GM19463 (cell line): ENCODE data around the gene LTO1.

ENCODE experiments used
- ATAC-seq: cut with Tn5 transposase; IDR thresholded peaks from one replicate; pipeline ENCODE4 v1.9.1; 2021; ENCODE audit warnings: mild to moderate bottlenecking, moderate library complexity; ENCODE audit not compliant: unreplicated experiment

LTO1 gene

DNA sequence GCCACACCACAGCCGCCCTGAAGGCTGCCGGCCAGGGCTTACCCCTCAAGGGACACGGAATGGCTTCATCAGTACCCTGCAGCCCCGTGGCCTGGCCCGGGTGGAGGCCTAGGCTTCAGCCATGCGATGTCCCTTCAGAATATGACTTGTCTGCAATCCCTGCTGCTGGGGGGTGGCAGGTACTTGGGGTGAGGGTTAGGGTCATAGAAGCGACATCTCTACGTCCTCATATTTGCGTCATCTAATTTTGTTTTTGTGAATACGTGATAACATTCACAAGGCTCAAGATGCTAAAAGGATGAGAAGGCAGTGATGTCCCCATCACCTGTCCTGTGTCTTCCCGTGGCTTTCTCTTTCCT is 27.8 kb downstream of the LTO1 start:
- ATAC-seq: no peak

DNA sequence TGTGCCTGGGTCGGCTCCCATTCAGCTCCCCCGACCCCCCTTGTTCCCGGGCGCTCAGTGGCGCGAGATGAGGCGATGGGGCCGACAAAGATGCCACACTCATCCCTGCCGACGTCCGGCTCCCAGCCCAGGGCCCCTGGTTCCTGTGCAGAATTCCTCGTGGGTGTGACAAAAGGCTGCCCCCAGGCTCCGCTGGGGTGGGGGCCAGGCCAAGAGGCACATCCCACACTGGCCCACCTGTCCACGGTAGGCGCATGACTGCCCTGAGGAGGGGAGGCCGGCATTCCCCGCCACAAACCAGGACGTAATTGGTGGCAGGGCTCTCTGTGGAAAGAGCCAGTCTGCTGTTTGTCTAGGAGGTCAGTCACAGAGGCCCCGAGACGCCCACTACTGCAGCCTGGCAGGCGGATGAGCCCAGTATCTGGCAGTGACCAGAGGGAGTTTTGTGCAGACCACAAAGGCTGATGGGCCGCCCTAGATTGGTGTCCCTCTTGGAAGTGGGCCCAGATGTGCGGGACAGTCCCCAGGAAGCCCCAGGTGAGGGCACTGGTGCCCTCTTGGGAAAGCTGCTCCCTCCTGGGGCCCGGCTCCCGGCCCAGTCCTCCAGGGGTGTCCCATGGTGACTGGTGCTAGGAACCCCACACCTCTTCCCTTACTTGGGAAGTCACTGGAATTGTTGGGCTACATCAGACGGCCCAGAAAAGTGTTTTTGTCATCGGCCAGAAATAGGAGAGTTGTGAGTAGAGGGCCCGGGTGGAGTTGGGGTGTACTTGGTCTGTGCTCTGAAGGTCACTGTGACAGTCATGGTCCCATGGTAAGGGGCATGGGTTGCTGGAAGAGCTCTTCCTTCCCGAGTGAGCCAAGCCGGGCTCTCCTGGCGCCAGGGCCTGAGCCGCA is 28.4 kb downstream of the LTO1 start:
- no peak for ATAC-seq

DNA sequence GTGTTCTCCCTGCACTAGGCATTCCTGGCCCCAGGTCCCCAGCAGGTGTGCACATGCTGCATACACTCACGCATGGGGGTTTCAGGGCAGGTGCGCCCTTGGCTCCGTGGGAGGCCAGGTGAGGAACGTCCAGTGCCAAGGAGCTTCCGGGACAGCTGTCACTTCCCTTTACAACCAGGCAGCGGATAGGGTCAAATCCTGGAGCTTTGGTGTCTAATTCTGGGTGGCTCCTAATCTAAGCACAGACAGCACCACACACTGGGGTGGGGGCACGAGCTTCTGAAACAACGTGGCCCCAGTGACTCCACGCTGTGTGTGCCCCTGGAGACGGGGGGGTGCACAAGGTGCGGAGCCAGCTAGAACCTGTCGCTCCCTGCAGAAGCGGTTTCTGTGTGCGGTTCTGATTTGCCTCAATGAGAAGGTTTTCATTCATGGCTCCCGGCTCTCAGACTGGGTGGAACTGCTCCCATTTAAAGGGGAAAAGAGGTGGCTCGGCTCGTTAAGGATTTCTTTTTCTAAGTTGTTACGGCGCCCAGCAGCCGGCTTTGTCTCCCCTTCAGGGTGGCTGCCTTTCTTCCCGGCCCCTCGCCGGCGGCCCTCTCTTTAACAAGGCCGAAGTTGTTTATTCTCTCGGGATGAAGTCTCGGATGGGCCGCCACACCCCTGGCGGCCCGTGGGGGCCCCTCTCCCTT is 29.2 kb downstream of the LTO1 start:
- no peak for ATAC-seq

DNA sequence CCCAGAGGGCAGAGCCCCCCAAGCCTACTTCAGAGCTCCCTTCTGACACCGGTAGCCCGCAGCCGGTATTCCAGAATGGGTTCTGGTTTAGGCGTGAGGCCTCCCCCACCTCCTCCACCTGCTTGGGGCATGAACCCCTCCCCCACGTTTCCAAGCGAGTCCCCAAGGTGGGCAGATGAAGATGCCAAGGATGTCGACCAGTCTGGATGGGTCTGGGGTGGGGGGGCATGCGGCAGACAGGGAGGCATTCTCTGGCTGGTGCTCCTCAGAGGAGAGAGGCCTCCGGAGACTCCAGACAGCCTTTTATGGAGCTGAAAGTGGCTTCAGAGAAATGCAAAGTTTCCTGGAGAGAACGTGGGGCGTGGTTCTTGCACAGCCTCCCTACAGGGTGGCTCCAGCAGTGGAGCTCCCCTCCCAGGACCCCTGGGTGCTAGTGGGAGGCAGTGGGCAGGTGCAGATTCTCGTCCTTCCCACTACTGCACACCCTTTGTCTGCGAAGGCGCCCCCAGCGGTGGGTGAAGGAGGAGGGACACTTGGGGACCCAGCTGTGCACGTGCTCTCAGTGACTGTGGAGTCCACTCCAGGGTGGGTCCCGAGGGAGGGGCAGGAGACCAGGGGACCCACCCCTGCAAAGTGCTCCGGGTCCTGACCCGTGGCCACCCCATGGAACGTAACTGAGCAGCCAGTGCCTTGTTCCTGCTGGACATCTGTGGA is 30.0 kb downstream of the LTO1 start:
- no peak for ATAC-seq

DNA sequence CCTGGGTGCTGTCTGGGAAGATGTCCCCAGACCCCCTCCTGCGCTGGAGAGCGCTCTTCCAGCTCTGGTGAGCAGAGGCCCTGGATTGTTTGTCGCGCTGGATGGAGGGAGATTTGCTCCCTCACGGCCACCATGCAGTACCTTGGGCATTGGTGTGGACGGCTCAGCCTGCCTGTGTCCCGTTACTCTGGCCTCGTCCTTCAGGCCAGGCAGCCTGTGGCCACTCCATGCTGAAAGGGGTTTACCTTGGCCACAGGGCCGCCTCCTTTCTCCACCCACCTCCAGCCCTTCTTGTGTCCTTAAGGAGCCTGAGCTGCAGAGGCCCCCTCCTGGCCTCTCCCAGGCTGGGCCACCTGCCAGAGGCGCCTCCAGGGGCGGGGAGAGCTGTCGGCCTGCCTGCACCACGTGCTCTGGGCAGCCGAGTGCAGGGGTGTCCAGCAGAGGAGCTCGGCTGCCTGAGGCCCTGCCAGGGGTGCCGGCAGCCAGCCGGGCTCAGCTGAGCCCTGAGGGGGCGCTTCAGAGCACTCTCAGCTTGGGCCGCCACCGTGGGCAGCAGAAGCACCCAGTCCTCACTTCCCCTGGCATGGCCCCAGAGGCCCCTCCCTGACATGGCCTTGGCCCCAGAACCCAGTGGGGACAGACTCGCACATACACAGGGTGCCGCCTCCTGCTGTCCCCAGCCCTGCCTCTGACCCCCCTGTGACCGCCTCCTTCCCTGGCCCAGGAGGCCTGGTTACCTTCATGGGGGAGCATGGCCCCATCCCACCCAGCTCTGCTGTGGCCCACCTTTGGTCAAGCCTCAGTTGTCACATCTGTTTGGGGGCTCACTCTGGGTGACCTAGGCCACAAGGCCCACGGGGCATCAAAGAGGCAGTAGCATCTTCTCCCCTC is 30.8 kb downstream of the LTO1 start:
- ATAC-seq: no peak

DNA sequence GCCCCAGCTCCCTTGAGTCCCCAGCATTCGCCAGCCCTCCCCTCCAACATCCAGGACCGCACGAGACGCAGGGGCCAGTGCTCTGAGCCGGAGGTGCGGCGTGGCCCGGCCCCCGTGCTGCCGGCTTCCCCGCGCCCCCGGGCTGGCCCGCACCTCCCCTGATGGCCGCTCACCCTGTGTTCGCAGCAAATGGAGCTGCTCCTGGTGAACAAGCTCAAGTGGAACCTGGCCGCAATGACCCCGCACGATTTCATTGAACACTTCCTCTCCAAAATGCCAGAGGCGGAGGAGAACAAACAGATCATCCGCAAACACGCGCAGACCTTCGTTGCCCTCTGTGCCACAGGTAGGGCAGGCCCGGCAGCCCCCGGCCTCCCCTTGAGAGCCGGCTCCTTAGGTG is 31.5 kb downstream of the LTO1 start:
- no peak for ATAC-seq

DNA sequence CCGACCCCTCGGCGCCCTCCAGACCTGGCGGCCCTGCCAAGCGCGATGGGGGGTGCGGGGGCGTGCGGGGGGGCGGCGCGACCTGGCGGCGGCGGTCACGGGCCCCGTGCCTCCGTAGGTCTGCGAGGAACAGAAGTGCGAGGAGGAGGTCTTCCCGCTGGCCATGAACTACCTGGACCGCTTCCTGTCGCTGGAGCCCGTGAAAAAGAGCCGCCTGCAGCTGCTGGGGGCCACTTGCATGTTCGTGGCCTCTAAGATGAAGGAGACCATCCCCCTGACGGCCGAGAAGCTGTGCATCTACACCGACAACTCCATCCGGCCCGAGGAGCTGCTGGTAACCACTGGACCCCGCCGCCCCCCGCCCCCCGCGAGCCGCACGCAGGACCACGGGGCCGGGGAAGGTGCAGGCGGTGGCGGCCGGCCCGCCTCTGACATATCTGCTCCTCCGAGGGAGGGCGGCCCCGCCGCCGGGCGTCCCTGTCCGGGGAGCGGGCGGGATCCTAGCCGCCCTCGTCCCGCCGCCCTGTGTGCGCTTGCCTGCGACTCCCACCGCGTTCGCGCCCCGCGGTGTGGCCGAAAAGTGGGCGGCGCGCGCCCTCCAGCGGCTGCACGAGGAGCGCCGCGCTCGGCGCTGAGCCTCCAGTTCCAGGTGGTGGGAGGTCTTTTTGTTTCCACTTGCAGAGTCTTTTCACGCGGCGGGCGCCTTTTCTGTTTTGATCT is 32.1 kb downstream of the LTO1 start:
- ATAC-seq: no peak

DNA sequence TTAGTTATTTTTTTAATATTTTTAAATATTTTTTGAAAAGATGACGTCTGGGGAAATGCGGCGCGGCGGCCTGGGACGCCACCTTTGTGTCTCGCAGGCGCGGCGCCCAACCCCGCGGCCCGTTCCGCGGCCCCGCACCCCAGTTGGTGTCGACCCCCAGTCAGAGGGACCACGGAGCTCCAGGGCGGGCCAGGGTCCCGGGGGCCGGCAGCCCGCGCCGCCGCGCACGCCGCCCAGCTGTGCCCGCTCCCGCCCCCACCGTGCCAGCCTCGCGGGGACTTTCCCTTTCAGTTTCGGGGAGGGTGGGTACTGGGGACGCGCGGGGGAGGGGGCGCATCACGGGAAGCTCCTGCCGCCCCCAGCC is 32.6 kb downstream of the LTO1 start:
- ATAC-seq: no peak

DNA sequence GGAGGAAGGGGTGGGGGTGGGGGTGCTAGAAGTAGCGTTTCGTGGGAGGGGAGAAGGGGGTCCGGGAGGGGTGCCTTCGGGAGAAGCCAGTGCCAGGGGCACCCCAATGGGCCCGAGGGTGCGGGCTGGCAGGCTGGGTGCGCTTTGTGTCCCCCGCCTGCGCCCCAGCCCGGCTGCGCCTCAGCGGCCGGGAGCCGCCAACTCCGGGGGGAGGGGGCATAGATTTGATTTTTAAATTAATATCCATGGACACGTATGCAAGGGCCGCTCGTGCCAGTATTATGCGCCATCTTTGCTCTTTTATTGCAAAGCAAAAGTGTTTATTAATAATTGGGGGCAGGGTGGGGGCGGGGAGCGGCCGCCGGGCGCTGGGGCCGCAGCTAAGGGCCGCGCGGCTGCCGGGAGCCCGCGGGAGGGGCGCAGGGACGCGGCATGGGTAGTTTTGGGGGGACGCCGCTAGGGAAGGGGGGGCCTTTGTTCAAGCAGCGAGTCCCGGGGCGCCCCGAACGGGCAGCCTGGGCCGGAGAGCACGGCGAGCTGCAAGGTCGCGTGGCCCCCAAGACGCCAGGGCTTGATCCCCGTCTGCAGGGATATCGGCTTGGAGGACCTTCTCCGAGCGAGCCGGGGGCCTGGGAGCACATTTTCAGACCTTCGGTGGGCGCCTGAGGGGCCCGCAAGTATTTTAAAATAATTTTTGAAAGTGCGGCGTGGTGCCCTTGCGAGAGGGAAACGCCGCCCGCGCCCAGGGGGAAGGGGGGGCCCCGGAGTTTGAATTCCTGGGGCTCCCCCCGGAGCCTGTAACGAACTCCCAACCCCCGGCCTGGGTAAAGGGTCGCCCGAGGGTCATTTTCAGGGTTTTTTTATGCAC is 33.2 kb downstream of the LTO1 start:
- no peak for ATAC-seq

DNA sequence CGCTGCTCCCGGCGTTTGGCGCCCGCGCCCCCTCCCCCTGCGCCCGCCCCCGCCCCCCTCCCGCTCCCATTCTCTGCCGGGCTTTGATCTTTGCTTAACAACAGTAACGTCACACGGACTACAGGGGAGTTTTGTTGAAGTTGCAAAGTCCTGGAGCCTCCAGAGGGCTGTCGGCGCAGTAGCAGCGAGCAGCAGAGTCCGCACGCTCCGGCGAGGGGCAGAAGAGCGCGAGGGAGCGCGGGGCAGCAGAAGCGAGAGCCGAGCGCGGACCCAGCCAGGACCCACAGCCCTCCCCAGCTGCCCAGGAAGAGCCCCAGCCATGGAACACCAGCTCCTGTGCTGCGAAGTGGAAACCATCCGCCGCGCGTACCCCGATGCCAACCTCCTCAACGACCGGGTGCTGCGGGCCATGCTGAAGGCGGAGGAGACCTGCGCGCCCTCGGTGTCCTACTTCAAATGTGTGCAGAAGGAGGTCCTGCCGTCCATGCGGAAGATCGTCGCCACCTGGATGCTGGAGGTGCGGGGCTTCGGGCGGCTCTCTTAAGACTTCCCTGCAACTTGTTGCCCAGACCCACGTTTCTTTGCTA is 34.1 kb downstream of the LTO1 start, which contains the start of gene CCND1:
TSS of gene CCND1 (plus strand) at position 162 of the 587 bp plus-strand sequence. CDS start at position 320, 158 bp downstream.
- ATAC-seq: no peak

DNA sequence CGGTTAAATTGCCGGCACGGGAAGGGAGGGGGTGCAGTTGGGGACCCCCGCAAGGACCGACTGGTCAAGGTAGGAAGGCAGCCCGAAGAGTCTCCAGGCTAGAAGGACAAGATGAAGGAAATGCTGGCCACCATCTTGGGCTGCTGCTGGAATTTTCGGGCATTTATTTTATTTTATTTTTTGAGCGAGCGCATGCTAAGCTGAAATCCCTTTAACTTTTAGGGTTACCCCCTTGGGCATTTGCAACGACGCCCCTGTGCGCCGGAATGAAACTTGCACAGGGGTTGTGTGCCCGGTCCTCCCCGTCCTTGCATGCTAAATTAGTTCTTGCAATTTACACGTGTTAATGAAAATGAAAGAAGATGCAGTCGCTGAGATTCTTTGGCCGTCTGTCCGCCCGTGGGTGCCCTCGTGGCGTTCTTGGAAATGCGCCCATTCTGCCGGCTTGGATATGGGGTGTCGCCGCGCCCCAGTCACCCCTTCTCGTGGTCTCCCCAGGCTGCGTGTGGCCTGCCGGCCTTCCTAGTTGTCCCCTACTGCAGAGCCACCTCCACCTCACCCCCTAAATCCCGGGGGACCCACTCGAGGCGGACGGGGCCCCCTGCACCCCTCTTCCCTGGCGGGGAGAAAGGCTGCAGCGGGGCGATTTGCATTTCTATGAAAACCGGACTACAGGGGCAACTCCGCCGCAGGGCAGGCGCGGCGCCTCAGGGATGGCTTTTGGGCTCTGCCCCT is 34.7 kb downstream of the LTO1 start:
- ATAC-seq: no peak

DNA sequence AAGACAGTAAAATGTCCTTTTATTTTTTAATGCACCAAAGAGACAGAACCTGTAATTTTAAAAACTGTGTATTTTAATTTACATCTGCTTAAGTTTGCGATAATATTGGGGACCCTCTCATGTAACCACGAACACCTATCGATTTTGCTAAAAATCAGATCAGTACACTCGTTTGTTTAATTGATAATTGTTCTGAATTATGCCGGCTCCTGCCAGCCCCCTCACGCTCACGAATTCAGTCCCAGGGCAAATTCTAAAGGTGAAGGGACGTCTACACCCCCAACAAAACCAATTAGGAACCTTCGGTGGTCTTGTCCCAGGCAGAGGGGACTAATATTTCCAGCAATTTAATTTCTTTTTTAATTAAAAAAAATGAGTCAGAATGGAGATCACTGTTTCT is 35.3 kb downstream of the LTO1 start:
- ATAC-seq: no peak

DNA sequence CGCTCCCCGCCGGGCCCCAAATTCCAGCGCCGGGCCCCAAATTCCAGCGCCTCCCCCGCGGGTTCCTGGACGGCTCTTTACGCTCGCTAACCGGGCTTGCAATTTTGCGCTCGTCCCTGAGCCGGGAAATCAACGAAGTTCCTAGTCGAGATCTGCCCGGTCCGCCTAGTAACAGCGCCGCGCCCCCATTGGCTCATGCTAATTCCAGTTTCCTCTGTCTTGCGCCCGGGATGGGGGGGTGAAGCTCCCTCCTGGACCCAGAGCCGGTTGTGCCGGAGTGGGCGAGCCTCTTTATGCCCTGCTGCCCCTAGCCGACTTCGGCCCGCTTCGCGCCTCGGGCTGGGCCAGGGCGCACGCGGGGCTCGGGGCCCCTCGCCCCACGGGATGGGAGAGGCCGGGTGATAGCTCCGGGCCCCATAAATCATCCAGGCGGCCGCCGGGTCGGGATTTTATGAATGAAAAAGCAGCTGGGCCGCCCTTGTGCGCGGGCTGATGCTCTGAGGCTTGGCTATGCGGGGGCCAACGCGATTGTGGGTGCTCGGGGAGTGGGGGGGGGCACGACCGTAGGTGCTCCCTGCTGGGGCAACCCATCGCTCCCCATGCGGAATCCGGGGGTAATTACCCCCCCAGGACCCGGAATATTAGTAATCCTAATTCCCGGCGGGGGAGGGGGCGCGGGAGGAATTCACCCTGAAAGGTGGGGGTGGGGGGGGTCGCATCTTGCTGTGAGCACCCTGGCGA is 36.0 kb downstream of the LTO1 start:
- ATAC-seq: no peak

DNA sequence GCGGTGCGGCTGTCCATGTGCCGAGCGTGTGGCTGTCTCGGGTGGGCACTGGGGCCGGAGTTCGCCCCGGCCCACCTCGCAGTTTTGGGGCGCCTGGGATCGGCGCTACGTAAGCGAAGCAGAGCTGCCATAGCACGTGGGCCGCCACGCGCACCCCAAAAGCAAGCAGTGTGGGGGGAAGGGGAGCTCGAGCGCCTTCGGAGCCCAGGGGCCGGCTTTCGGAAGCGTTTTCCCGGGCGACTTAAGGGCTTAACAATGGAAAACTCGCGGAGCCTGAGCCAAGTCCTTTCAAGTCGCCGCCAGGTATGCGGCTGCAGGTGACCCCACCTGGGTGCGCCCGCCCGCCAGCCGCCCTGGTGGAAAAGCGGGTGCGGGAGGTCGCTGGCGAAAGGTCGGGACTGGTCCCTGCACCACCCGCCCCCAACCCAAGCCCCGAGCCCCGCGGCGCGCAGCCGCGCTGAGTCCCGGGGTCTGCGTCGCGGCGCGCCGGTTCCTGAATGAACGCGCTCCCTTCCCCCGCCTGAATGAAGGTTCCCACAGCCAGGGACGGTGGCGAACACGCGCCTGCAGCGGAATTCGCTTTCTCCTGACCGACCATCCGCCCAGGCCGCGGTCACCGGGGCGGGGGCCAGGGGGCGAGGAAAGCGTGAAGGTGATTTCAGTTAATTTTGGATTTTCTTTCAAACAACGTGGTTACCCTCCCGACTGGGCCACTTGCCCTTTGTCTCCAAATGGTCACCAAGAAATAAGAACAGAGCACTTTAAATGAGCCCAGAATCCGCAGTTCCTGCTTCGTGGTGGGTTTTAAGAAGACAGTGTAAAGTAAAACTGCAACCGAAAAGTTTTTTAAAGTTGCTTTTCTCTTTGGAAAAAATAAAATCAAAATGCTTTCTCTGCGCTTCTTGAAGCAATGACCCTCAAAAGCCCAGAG is 36.9 kb downstream of the LTO1 start:
- no peak for ATAC-seq

DNA sequence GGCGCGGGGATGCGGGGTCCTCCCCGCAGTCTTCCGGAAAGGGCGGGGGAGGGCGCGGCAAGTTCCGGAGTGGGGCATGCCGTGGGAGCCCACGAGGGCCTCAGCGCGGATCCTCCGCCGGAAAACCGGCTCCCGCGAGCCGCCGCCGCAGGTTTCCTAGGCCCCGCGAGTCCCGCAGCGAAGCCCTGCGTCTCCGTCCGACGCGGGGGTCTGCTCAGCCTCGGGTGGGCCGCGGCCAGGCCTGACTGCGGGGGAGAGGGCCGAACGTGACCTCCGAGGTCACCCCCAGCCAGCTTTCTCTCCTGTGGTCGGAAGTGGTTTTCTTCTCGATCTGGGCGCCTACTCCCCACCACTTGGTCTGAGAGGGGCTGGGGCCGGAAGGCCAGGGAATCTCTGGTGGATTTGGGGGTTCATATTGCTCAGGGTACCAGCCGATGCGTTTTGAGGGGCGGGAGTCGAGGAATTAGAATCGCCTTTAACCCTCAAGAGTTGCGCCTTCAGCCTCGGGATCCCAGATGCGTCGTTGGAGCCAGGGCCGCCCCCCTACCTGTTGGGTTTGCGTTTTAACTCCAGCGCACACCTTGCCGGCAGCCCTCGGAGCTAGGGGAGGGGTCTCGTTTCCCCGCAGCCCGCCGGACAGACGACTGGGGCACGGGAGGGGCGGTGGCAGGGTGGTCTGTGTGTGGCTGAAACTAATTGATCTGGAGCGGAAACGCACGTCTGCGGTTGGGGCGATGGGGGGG is 37.8 kb downstream of the LTO1 start:
- ATAC-seq: no peak
